Measurements from ENCODE around the gene ZBED1. TPM values are rescaled to one million over a fixed set of nuclear protein-coding genes. Genes with fewer than 3 reads are reported as not detected.

ZBED1 gene
- total RNA-seq, 1 experiment from 2014 or later, result 45.1 TPM

- Mint-ChIP-seq H3K27ac (peak overlapping the region; percentile 93), H3K4me3 (no peak overlapping the region), H3K27me3 (ENCODE audit: low read depth) (0 out of 2 replicates have a peak, but pooled peaks cover 2% of the 10 kb centered on the region), H3K36me3 (peaks cover 25% of the 10 kb centered on the region), H3K4me1 (peaks cover 36% of the 10 kb centered on the region), H3K9me3 (peaks cover 39% of the 10 kb centered on the region)
- ChIA-PET POLR2A (no interaction called here), CTCF (no interaction called here)
- TF ChIP-seq, protein P1, sequence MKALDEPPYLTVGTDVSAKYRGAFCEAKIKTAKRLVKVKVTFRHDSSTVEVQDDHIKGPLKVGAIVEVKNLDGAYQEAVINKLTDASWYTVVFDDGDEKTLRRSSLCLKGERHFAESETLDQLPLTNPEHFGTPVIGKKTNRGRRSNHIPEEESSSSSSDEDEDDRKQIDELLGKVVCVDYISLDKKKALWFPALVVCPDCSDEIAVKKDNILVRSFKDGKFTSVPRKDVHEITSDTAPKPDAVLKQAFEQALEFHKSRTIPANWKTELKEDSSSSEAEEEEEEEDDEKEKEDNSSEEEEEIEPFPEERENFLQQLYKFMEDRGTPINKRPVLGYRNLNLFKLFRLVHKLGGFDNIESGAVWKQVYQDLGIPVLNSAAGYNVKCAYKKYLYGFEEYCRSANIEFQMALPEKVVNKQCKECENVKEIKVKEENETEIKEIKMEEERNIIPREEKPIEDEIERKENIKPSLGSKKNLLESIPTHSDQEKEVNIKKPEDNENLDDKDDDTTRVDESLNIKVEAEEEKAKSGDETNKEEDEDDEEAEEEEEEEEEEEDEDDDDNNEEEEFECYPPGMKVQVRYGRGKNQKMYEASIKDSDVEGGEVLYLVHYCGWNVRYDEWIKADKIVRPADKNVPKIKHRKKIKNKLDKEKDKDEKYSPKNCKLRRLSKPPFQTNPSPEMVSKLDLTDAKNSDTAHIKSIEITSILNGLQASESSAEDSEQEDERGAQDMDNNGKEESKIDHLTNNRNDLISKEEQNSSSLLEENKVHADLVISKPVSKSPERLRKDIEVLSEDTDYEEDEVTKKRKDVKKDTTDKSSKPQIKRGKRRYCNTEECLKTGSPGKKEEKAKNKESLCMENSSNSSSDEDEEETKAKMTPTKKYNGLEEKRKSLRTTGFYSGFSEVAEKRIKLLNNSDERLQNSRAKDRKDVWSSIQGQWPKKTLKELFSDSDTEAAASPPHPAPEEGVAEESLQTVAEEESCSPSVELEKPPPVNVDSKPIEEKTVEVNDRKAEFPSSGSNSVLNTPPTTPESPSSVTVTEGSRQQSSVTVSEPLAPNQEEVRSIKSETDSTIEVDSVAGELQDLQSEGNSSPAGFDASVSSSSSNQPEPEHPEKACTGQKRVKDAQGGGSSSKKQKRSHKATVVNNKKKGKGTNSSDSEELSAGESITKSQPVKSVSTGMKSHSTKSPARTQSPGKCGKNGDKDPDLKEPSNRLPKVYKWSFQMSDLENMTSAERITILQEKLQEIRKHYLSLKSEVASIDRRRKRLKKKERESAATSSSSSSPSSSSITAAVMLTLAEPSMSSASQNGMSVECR (CRISPR knock-in tag; IDR thresholded peaks at IDR 0.05; ENCODE audit: borderline replicate concordance), result no peak
- TF ChIP-seq PRRX2 (CRISPR knock-in tag; IDR thresholded peaks at IDR 0.05) (no peak), TP53 (CRISPR knock-in tag; IDR thresholded peaks at IDR 0.05) (0 out of 2 replicates have a peak, but pooled peaks have one; percentile 42), ZNF425 (CRISPR knock-in tag; conservative IDR thresholded peaks at IDR 0.05) (no peak), FOXP1 (CRISPR knock-in tag; IDR thresholded peaks at IDR 0.05; ENCODE audit: borderline replicate concordance) (no peak), EMX1 (CRISPR knock-in tag; IDR thresholded peaks at IDR 0.05) (no peak), ZNF219 (CRISPR knock-in tag; IDR thresholded peaks at IDR 0.05; ENCODE audit: borderline replicate concordance) (no peak), USF1 (CRISPR knock-in tag; IDR thresholded peaks at IDR 0.05) (no peak), ZNF263 (CRISPR knock-in tag; IDR thresholded peaks at IDR 0.05; ENCODE audit: low read depth) (no peak), GRHL2 (CRISPR knock-in tag; IDR thresholded peaks at IDR 0.05; ENCODE audit: insufficient replicate concordance, severe bottlenecking) (no peak), SP1 (CRISPR knock-in tag; conservative IDR thresholded peaks at IDR 0.05) (peak; percentile 68)
- TF ChIP-seq, protein P2, sequence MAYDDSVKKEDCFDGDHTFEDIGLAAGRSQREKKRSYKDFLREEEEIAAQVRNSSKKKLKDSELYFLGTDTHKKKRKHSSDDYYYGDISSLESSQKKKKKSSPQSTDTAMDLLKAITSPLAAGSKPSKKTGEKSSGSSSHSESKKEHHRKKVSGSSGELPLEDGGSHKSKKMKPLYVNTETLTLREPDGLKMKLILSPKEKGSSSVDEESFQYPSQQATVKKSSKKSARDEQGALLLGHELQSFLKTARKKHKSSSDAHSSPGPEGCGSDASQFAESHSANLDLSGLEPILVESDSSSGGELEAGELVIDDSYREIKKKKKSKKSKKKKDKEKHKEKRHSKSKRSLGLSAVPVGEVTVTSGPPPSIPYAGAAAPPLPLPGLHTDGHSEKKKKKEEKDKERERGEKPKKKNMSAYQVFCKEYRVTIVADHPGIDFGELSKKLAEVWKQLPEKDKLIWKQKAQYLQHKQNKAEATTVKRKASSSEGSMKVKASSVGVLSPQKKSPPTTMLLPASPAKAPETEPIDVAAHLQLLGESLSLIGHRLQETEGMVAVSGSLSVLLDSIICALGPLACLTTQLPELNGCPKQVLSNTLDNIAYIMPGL (CRISPR knock-in tag; IDR thresholded peaks at IDR 0.05), result no peak
- TF ChIP-seq, protein P3, sequence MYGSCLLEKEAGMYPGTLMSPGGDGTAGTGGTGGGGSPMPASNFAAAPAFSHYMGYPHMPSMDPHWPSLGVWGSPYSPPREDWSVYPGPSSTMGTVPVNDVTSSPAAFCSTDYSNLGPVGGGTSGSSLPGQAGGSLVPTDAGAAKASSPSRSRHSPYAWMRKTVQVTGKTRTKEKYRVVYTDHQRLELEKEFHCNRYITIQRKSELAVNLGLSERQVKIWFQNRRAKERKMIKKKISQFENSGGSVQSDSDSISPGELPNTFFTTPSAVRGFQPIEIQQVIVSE (CRISPR knock-in tag; IDR thresholded peaks at IDR 0.05; ENCODE audit: borderline replicate concordance), result no peak
- ATAC-seq, result peak; percentile 77
- peak; percentile 44 for DNase-seq (ENCODE audit: low spot score)
Observed at GRCh38 chrX:2548711-2549423, 48.1 kb upstream of the ZBED1 start.

DNA sequence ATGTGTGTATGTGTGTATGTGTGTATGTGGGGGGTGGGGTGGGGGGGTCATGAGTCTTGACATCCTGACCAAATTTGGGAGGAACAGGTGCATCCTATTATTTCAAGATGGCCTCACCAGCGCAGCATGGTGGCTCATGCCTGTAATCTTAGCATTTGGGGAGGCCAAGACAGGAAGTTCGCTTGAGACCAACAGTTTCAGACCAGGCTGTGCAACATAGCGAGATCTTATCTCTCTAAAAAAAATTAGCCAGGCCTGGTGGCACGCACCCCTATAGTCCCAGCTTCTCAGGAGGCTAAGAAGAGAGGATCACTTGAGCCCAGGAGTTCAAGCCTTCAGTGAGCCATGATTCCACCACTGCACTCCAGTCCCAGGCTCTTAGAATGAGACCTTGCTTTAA lies 47.0 kb upstream of the ZBED1 start:
- H3K27me3 Mint-ChIP-seq (ENCODE audit: low read depth), result peaks cover 2% of the 10 kb centered on the region; the same call in 1 of the 2 replicates
- CTCF ChIA-PET, result no interaction called here
- ATAC-seq, result no peak
- no peak for DNase-seq (ENCODE audit: low spot score)
- H3K9me3 Mint-ChIP-seq, result peaks cover 38% of the 10 kb centered on the region
- H3K36me3 Mint-ChIP-seq, result peaks cover 28% of the 10 kb centered on the region
- no peak overlapping the region for H3K4me3 Mint-ChIP-seq
- no peak overlapping the region for H3K27ac Mint-ChIP-seq
- POLR2A ChIA-PET, result no interaction called here
- peaks cover 34% of the 10 kb centered on the region for H3K4me1 Mint-ChIP-seq
- TF ChIP-seq EMX1 (CRISPR knock-in tag; IDR thresholded peaks at IDR 0.05) (no peak), ZNF317 (CRISPR knock-in tag; IDR thresholded peaks at IDR 0.05; ENCODE audit: borderline replicate concordance, low read depth) (no peak), E2F1 (CRISPR knock-in tag; IDR thresholded peaks at IDR 0.05) (no peak), ZNF219 (CRISPR knock-in tag; IDR thresholded peaks at IDR 0.05; ENCODE audit: borderline replicate concordance) (no peak), IRF2 (CRISPR knock-in tag; IDR thresholded peaks at IDR 0.05; ENCODE audit: borderline replicate concordance, low read depth) (no peak), ZNF416 (CRISPR knock-in tag; IDR thresholded peaks at IDR 0.05) (no peak)
- TF ChIP-seq, protein P1 (CRISPR knock-in tag; IDR thresholded peaks at IDR 0.05; ENCODE audit: borderline replicate concordance), result no peak
